Left lobe of liver (tissue), 2 donors: ENCODE measurements around the gene FKBP2. TPM values are rescaled to one million over a fixed set of nuclear protein-coding genes. Genes with fewer than 3 reads are reported as not detected.

ENCODE experiments used
- ATAC-seq: fragments of 200-7000 bp; cut with Tn5 transposase; one replicate; pipeline ENCODE4 v1.9.1; 2020; ENCODE audit warnings: mild to moderate bottlenecking, moderate library complexity
- DNase-seq: peaks from one replicate; pipeline ENCODE4 v3.0.0-alpha.2; 2020; ENCODE audit warnings: low spot score
- total RNA-seq: library from RNA; stranded (reverse); gene quantifications from one replicate; pipeline ENCODE4 v1.2.1, GENCODE V29; 2021
- donor health status: DM: no; HTN: no; CAD: no; lungs with moderate emphysema.
- donor health status: DM: no; HTN: yes; CAD: no.

The FKBP2 gene
- 82.6 TPM for total RNA-seq

DNA sequence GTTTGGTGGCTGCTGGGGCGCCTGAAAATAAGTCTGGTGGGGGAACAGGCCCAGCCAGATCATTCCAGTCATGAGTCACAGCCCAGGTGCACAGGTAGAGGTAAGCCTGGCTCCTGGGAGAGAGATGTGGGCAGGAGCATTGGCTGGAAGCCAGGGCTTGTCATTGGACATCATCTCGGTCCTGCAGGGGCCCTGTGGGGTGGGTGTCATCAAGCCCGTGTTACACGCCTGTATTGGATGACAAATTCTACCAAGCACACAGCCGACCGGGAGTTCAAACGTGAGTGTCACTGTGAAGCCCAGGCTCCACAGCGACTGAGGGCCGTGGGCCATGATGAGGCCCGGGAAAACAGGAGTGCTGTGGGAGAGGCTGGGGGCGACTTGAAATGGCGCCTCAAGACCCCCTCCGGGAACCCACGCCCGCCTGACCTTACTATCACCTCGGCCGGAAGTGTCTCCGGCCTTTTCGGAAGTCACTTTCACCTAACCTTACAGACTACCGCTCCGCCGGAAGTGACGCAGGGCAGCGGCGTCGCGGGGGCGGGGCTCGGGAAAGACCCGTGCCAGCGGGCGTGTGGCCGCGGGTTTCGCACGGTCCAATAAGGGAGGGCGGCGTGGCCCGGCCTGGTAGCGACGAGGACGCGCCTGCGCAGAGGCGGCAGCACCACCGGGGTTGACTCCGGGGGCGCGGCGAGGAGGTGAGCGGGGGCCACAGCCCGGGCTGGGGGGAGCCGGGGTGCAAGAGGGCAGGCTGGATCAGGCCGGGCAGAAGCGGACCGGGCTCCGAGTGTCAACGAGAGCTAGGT is at the start of gene FKBP2:
Gene FKBP2 (plus strand): TSS at position 661 of the 806 bp plus-strand sequence. CDS start 1,293 bp downstream, outside the sequence.
- peak; percentile 64 for ATAC-seq

DNA sequence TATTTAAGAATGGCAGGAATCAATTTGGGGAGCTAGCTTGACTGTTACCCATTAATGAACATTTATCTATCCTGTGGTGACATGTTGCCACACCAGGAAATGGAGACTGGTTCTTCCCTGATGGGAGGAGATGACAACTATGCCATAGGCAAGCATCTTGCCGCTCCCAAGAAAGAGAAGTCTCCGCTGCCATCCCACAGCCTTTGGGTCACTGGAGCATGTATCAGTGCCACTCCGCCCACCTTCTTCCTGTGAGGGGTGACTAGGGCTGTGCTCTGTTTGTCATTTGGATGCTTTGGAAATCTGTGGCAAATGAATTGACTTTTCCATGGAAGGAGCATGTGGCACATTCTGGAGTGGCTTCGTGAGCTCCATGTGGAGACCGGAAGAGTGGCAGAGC is 48.5 kb upstream of the FKBP2 start:
- ATAC-seq (no peak), DNase-seq (no peak)

More for the DNA sequence above, at the start of gene FKBP2:
- DNase-seq, result peak; percentile 99

DNA sequence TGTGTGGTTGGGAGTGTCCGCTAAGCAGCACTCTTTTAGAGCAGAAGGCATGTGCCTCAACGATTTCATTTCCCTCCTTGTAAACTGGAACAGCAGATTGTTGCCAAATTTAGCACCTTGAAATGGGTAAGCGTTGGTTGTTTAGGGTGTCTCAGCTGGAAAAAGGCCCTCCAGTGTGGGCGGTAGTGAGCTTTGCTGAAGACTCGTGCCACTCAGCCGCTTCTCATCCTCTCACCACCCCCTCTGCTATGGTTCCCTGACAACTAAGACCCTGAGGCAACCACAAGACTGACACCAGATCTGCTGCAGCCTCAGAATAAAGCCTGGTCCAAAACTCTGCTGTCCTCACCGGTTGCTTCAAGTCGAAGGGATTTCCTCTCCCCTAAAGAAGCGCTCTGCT is 44.3 kb upstream of the FKBP2 start:
- no peak for ATAC-seq
- no peak for DNase-seq

DNA sequence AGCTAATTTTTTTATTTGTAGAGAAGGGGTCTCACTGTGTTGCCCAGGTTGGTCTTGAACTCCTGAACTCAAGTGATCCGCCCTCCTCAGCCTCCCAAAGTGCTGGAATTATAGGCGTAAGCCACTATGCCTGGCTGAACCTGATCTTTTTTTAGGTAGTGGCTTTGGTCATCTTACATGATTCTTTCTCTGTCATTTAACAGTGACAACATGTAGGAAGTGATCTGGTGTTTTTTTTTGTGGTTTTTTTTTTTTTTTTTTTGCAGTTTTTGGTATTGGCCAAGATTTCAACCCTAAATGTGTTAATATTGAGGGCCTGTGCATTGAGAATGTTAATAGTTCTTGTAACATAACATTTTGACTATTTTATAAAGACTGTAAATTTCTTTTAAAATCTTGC is 42.4 kb upstream of the FKBP2 start:
- no peak for DNase-seq
- no peak for ATAC-seq

DNA sequence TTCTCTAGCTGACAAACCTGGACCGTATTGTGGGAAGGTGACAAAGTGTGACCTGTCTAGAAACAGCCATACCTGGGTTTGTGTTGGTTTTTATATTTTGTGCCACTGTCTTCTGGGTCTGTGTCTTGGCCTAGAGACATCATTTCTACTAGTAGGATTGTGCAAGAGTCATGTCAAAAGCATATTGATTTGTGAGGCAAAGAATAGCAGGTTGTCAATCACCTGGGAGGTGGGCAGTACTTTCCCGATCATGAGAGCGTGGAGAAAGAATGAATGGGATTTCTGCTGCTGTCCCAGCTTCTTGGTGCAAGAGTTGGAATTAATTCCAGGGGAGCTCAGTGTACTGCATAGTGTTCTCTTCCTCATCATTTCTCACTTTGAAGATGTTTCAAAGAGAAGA is 39.4 kb upstream of the FKBP2 start:
- no peak for DNase-seq
- peak; percentile 44 for ATAC-seq

DNA sequence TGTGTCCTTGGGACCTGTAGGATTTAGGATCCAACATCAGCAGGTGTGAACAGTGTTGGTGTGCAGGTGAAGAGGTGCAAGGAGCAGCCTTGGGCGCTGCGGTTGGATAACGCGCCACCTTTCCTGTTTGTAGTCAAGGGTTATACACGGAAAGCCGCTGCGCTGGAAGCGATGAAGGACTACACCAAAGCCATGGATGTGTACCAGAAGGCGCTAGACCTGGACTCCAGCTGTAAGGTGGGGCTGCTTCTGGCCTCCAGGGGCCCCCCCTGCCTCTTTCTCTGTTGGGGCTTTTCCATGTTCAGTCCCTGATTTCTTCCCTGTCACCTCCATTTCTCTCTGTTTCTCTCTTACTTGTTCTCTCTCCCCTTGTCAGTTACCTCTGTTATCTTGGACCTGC is 37.9 kb upstream of the FKBP2 start:
- DNase-seq (no peak), ATAC-seq (no peak)

DNA sequence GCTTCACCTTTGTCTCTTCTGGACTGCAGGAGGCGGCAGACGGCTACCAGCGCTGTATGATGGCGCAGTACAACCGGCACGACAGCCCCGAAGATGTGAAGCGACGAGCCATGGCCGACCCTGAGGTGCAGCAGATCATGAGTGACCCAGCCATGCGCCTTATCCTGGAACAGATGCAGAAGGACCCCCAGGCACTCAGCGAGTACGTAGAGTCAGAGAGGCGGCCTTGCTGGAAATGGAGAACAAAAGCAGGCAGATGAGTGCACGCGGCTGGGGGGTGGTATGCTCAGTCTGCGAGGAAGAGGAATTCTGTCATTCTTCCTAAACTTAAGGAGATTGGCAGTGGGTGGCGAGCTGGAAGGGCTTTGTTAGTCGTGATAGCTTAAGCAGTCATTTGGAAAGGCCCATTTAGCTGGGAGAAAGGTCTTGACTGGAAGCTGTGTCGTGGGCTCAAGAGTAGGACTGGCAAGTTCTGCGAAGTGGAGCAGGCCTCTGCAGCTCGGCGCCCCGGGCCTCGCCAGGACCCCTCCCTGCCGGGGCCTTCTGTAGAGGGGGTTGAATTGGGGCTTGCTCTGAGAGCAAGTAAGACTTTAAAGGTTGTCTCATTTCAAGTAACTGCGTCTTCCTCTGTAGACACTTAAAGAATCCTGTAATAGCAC is 37.3 kb upstream of the FKBP2 start:
- DNase-seq, result no peak

DNA sequence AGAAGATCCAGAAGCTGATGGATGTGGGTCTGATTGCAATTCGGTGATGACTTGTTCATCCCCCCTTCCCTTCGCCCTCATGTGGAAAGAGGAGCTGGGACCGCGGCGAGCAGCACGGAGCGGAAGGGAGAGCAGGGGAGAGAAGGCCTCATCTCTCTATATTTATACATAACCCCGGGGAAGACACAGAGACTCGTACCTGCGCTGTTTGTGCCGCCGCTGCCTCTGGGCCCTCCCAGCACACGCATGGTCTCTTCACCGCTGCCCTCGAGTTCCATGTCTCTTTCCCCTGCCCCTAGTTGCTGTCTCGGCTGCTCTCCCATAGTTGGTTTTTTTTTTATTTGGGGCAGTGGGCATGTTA is 36.8 kb upstream of the FKBP2 start:
- DNase-seq (no peak), ATAC-seq (no peak)

More for the DNA sequence above, 37.3 kb upstream of the FKBP2 start:
- ATAC-seq, result no peak

DNA sequence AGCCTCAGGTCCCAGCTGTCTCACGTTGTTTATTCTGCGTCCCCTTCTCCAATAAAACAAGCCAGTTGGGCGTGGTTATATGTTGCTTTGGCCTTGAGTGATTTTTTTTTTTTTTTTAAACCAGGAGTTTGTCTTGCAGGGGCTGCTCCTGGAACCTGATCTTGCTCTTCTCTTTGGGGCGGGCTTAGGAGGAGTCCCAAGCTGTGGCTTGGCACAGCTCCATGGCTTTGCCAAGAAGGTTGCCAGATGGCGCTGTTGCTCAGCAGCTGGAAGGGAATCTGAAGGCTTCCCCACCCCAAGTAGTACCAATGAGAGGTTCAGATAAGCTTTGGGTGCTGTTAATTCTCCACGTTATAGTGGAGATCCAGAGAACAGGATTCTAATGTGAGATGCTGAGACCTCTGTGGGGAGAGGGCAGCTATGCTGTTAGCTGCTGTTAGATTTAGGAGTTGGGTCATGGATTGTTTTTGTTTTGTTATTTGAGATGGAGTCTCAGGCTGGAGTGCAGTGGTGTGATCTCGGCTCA is 36.4 kb upstream of the FKBP2 start:
- ATAC-seq, result peak; percentile 74

DNA sequence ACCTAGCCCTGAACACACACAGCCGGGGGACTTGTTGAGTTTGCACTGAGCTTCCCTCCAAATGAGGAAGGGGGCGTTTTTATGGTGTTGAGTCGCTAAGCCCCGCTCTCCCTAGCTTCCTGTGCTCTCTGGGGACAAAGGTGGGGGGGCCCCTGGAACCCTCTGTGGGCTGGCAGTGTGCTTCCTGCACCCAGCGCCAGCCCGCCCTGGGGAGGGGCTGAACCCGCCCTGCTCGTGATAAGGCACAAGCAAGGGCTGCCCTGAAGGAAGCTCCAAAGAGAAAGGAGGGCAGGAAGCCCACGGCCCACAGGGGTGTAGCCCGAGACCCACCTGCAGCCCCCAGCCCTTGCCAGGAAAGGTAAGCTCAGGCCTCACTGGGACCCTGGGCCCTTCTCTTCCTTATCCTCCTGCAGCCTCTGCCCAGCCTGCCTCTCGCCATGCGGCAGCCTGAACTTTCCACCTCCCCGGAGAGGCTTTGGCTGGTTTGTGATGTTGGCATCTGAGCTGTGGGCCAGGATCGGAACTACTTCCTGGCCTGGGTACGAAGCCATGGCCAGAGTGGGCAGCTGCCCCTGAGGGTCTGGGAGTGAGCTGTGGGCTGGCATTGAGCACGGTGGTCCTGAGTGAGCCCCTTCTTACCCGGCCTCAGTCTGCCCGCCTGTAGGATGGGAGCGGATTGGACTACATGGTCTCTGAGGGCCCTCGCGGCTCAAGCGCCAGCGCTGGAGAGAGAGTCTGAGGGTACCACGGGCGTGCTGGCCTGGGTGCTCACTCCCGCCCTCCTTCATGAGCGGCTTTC is 34.2 kb upstream of the FKBP2 start, which contains the start of gene FERMT3:
Gene FERMT3 (plus strand): TSS at position 265 of the 799 bp plus-strand sequence. CDS start 644 bp downstream, outside the sequence.
- DNase-seq (peak; percentile 57), ATAC-seq (peak; percentile 42)

More for the DNA sequence above, 36.4 kb upstream of the FKBP2 start:
- peak; percentile 80 for DNase-seq

DNA sequence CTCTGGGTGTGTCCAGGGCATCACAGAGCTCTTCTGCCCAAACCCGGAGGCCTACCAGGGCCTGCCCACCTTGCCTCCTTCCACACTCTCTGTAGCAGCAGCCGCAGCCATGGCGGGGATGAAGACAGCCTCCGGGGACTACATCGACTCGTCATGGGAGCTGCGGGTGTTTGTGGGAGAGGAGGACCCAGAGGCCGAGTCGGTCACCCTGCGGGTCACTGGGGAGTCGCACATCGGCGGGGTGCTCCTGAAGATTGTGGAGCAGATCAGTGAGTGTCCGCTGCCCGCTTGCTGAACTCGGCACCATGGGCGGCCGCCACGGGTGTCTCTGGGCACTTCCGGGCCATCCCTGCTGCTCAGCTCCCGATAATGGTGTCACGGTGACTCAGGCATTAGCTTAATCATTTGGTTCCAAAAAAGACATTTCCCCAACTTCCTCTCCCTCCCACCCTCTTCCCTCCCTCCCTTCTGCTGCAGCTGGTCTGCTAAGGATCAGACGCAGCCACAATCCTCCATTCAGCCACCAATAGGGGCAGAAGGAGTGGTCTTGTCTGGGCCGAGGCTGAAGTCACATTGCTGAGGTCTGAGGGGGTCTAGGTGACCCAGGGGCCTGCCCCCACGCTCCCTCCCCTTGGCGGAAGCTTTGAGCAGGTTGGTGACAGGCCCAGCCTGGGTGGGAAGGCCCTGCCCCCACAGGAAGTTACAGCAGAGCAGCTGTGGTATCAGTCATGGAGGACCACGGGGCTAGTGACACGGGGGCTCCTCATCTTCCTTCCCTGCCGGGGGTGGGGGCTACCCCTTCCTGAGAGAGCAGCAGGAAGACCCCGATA is 33.4 kb upstream of the FKBP2 start:
- peak; percentile 35 for ATAC-seq
- DNase-seq, result peak; percentile 61

DNA sequence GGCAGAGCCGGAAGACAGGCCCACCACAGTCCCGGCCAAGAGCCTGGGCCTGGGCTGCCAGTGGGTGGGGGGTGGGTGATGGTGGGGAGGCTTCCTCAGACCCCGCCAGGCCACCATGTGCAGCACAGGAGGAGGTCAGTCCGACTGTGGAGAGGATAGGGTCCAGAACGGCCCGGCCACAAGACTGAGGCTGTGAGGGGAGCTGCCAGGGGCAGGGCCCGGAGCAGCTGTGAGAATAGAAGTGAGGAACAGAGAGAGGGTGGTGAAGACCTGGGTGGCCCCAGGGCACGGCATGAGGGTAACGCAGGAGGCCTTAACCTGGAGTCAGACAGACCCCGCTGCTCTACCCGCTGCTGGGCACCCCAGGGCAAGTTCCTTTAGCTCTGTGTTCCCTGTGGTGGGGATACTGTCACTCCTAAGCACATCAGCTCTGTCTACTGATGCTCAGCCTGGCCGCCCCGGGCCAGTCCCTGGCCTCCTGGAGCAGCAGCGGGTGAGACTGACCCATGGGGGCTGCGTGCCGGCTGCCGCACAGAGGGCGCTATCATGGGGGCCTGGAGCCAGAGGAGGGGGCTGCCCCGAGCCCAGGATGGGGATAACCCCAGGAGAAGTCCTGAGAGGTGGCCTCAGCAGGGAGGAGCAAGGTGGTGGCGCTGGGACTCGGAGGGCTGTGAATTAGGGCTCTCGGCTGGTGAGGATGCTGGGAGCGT is 32.7 kb upstream of the FKBP2 start:
- ATAC-seq, result no peak
- no peak for DNase-seq

DNA sequence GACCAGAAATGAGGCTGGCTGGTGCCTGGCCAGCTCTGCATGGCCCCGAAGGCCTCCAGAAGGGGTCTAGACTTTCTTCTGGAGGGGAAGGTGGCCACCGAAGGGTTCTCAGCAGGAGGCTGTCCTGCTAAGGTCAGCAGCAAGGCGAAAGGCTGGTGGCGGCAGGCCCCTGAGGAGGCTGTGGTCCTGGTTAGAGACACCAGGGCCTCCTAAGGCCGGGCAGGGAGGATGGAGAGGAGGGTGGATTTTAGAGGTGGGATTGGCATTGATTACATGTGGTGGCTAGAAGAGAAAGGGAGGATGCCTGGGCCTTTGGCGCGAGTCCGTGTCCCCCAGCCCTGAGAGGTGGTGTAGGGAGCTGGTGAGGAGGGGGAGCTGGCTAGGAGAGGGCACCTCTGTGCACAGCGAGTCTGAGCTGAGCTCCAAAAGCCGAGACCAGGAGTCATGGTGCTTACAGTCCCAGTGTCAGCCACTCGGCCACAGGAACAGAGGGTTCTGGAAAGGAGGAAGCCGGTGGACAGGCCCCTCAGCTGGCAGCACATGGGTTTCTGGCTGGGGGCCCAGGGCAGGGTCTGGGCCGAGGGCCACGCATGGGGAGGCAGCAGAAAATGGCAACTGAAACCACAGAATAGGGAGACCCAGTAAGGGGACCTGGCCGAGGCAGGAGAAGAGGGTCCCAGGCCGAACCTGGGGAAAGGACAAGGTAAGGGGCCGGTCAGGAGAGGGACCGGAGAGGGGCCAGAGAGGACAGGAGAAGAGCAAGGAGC is 31.9 kb upstream of the FKBP2 start:
- ATAC-seq, result no peak
- no peak for DNase-seq

DNA sequence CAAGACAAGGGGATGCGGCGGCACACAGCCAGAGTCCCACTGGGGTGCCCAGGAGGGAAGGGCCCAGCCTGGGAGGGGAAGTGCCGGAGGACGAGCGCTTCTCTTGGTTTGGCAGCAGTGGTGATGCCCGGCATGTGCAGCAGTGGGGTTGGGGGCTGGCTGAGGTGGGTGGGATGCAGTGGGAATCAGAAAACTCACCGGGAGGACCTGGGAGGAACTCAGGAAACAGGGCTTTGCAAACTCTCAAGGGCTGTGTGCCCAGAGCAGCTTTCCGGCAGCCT is 31.4 kb upstream of the FKBP2 start:
- DNase-seq, result no peak
- ATAC-seq, result no peak

DNA sequence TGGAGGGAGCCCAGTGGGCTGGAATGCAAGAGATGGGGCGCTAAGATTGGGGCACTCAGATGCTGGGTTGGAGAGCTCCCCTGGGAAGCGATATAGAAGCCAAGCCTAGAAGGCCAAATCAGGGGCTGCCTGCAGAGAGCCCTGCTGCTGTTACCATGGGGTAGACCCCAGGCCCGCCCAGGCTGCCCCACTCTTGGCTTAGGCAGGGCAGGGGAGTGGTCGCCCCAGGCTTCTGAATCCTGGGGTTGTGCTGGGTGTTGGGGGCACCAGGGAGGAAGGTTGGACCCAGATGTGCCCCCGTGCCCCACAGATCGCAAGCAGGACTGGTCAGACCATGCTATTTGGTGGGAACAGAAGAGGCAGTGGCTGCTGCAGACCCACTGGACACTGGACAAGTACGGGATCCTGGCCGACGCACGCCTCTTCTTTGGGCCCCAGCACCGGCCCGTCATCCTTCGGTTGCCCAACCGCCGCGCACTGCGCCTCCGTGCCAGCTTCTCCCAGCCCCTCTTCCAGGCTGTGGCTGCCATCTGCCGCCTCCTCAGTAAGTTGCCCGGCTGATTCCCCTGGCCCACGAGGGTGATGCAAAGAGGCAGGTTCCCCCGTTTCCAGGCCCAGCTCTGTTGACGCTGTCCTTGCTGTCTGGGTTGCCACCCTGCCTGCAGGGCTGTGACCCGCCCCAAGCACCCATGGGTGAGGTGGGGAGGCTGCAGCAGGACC is 30.4 kb upstream of the FKBP2 start:
- DNase-seq, result no peak

DNA sequence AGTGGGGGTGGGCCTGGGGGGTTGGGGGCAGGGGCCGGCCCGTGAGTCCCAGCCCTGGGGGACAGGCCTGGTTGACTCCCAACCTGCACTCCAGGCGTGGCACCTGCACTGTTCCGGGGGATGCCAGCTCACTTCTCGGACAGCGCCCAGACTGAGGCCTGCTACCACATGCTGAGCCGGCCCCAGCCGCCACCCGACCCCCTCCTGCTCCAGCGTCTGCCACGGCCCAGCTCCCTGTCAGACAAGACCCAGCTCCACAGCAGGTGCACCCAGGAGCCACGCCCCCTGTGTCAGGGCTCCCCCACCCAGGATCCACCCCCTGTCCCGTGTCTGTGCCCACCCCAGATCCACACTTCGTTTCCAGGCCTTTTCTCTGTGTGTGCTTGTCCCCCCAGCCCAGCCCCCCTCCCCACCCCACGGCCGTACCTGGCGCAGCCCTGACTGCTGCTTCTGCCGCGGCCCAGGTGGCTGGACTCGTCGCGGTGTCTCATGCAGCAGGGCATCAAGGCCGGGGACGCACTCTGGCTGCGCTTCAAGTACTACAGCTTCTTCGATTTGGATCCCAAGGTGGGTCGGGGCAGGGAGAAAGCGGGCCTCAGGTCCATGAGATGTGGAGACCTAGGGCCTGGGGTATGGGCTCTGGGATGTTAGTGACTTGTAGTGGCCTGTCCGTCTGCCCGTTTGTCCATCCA is 29.6 kb upstream of the FKBP2 start:
- DNase-seq (no peak), ATAC-seq (no peak)

More for the DNA sequence above, 30.4 kb upstream of the FKBP2 start:
- ATAC-seq, result no peak

DNA sequence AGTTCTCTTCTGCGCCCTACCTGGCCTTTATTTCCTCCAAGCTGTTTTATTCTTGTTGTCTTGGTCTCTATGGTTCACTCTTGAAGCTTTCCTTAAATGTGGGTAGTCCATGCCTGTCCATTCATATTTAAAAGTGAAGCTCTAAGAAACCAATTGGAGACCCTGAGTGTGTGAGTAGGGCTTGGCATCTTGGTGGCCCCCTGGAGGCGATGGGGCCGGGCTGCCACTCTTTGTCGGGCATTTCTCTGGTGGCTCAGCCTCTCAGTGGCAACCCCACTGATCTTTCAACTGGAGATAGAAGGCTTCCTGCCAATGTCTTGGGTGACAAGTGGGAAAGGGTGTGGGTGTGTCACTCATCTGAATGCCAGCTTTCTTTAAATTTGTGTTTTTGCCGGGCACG is 24.0 kb upstream of the FKBP2 start:
- DNase-seq (no peak), ATAC-seq (no peak)
